Activated CD4-positive, CD25-positive, alpha-beta regulatory T cell treated with anti-CD3 and anti-CD28 coated beads, Interleukin-2, amount 50 U/mL, for 24 hours (primary cell): ENCODE data around the gene IL1R2.
"Not testable (repeated sequence)": the region's sequence is repeated elsewhere in the genome, so short reads cannot be mapped to it uniquely, and the experiment has no call there.

ENCODE experiments used
- ATAC-seq, 2 donors: fragments of 150-1000 bp; cut with Tn5 transposase; one replicate each; pipeline ENCODE4 v1.10.0; 2021; ENCODE audit warnings: mild to moderate bottlenecking in 1 of 2, moderate library complexity in 1 of 2

Gene IL1R2

GRCh38 chr2:102000813-102001766 lies 9.3 kb downstream of the IL1R2 start:
- peak; percentile 28 to 33 for ATAC-seq

- ATAC-seq, result peak; percentile 57 to 64
These were observed 10.0 kb downstream of the IL1R2 start for GRCh38 chr2:102001767-102002142.

- ATAC-seq, result peak; percentile 15 to 19
These were observed 10.5 kb downstream of the IL1R2 start for GRCh38 chr2:102002228-102002627.

GRCh38 chr2:102002909-102003308 lies 11.1 kb downstream of the IL1R2 start:
- ATAC-seq, result not testable (repeated sequence)

- ATAC-seq, result no peak
These were observed 11.9 kb downstream of the IL1R2 start for GRCh38 chr2:102003696-102004095.

- no peak for ATAC-seq
These were observed 12.8 kb downstream of the IL1R2 start for GRCh38 chr2:102004581-102004980.

- no peak for ATAC-seq
These were observed 13.7 kb downstream of the IL1R2 start for GRCh38 chr2:102005449-102005848.

- peak; percentile 12 to 15 for ATAC-seq
These were observed 14.5 kb downstream of the IL1R2 start for GRCh38 chr2:102005989-102006885.

- ATAC-seq, result no peak
These were observed 15.1 kb downstream of the IL1R2 start for GRCh38 chr2:102006886-102007278.

- ATAC-seq, result no peak
These were observed 16.7 kb downstream of the IL1R2 start for GRCh38 chr2:102008490-102008889.

GRCh38 chr2:102009557-102009956 lies 17.8 kb downstream of the IL1R2 start:
- ATAC-seq, result no peak

GRCh38 chr2:102010902-102011301 lies 19.1 kb downstream of the IL1R2 start:
- peak; percentile 44 to 57 for ATAC-seq

GRCh38 chr2:102012061-102012614 lies 20.4 kb downstream of the IL1R2 start:
- no peak for ATAC-seq

- ATAC-seq, result peak; percentile 37 to 49
These were observed 21.7 kb downstream of the IL1R2 start for GRCh38 chr2:102013206-102014040.

- ATAC-seq, result peak; percentile 28 to 39
These were observed 22.2 kb downstream of the IL1R2 start for GRCh38 chr2:102014041-102014345.

GRCh38 chr2:102015399-102015798 lies 23.6 kb downstream of the IL1R2 start:
- ATAC-seq, result no peak

GRCh38 chr2:102016399-102016955 lies 24.7 kb downstream of the IL1R2 start:
- ATAC-seq, result peak; percentile 67 to 69

- peak in 1 of 2 donors; percentile 8 for ATAC-seq
These were observed 27.2 kb downstream of the IL1R2 start for GRCh38 chr2:102018823-102019445.

GRCh38 chr2:102020596-102021170 lies 28.9 kb downstream of the IL1R2 start:
- peak; percentile 64 to 71 for ATAC-seq

GRCh38 chr2:102021779-102022178 lies 30.0 kb downstream of the IL1R2 start:
- no peak for ATAC-seq
